ENCODE measurements around the gene SGPL1. TPM values are rescaled to one million over a fixed set of nuclear protein-coding genes. Genes with fewer than 3 reads are reported as not detected.

The SGPL1 gene
- total and polyA plus RNA-seq, 10 of the 15 experiments (the other 5 are each of a cell fraction or from before 2014, with no cell fraction given) = 4.9 to 20.7 (median 10.6) TPM

GRCh38 chr10:70845256-70845655 is 29.5 kb downstream of the SGPL1 start:
- FAIRE-seq (no peak), ATAC-seq (no peak), DNase-seq (ENCODE audit: low read depth, low spot score) (no peak)
- TF ChIP-seq IRF5 (IDR thresholded peaks at IDR 0.05; ENCODE audit: borderline replicate concordance) = no peak
- POLR2A ChIA-PET = no interaction called here
- H3K36me3 ChIP-seq (ENCODE audit: control insufficient read depth in 2 of 2, insufficient read depth in 2 of 2, low read length in 1 of 2) = no peaks in the 10 kb centered on the region
- SMC1A ChIA-PET (ENCODE audit: uncharacterized antibody, unreplicated experiment) = interaction anchor here (0.9 kb wide), 1 partner anchor 77 kb away, joined by 4 read pairs; no protein-coding TSS in a partner anchor
- H3K4me3 ChIP-seq = no peak overlapping the region
- H3K9ac ChIP-seq (ENCODE audit: control insufficient read depth, insufficient read depth, low read length) = no peak overlapping the region
- intact Hi-C loops (cut with micrococcal nuclease; ENCODE audit: unreplicated experiment) = no loop called here
- WGBS (ENCODE audit: insufficient coverage, insufficient replicate concordance, low lambda C conversion rate, missing lambda C conversion rate) = 95% methylated on average over 2 of the region's 2 CpGs
- H3K4me1 ChIP-seq (ENCODE audit: control insufficient read depth, insufficient read depth, low read length) = no peaks in the 10 kb centered on the region
- no peaks in the 10 kb centered on the region for H4K20me1 ChIP-seq (ENCODE audit: control insufficient read depth, insufficient read depth)
- no TSS peak for BruUV-seq (replicated peaks)
- CTCF ChIA-PET = interaction anchor here (1.1 kb wide), 1 partner anchor 28 kb away, joined by 4 read pairs; no protein-coding TSS in a partner anchor
- H3K27me3 ChIP-seq (replicated peaks in 1 of 2; ENCODE audit: control insufficient read depth in 2 of 2, insufficient read depth in 2 of 2, low read length in 1 of 2) = no peaks in the 10 kb centered on the region
- RAD21 ChIA-PET (ENCODE audit: unreplicated experiment) = no interaction called here
- H2AFZ ChIP-seq (ENCODE audit: control insufficient read depth, low read depth, low read length) = no peak overlapping the region
- no peak overlapping the region for H3K4me2 ChIP-seq (ENCODE audit: control insufficient read depth, insufficient read depth)
- no peak overlapping the region for H3K27ac ChIP-seq (ENCODE audit: control insufficient read depth, insufficient read depth)
- in situ Hi-C loops (cut with MboI) = no loop called here
- H3K9me3 ChIP-seq (replicated peaks; ENCODE audit: control insufficient read depth, insufficient read depth, low read length) = no peaks in the 10 kb centered on the region
- H3K79me2 ChIP-seq (ENCODE audit: control insufficient read depth, insufficient read depth, low read length) = no peaks in the 10 kb centered on the region

- CTCF ChIA-PET = interaction anchor here (1.1 kb wide), 1 partner anchor 29 kb away, joined by 4 read pairs; no protein-coding TSS in a partner anchor
- FAIRE-seq (no peak), ATAC-seq (no peak), DNase-seq (ENCODE audit: low read depth, low spot score) (no peak)
- TF ChIP-seq POLR2A (IDR thresholded peaks at IDR 0.05; ENCODE audit: low read depth, low read length) (no peak), YY1 (IDR thresholded peaks at IDR 0.05; ENCODE audit: low read depth, low read length) (no peak), BACH1 (IDR thresholded peaks at IDR 0.05; ENCODE audit: borderline replicate concordance) (no peak), ATF7 (IDR thresholded peaks at IDR 0.05; ENCODE audit: low read depth) (no peak)
- intact Hi-C loops (cut with micrococcal nuclease; ENCODE audit: unreplicated experiment) = no loop called here
- no peaks in the 10 kb centered on the region for H3K27me3 ChIP-seq (replicated peaks in 1 of 2; ENCODE audit: control insufficient read depth in 2 of 2, insufficient read depth in 2 of 2, low read length in 1 of 2)
- H3K27ac ChIP-seq (ENCODE audit: control insufficient read depth, insufficient read depth) = no peak overlapping the region
- in situ Hi-C loops (cut with MboI) = no loop called here
- SMC1A ChIA-PET (ENCODE audit: uncharacterized antibody, unreplicated experiment) = interaction anchor here (0.9 to 1.7 kb wide), 3 partner anchors 9 to 77 kb away, joined by 4 to 6 read pairs (median 5); no protein-coding TSS in a partner anchor
- H2AFZ ChIP-seq (ENCODE audit: control insufficient read depth, low read depth, low read length) = no peak overlapping the region
- no peaks in the 10 kb centered on the region for H3K9me3 ChIP-seq (replicated peaks; ENCODE audit: control insufficient read depth, insufficient read depth, low read length)
- no peak overlapping the region for H3K4me3 ChIP-seq
- no peak overlapping the region for H3K4me2 ChIP-seq (ENCODE audit: control insufficient read depth, insufficient read depth)
- no peaks in the 10 kb centered on the region for H3K79me2 ChIP-seq (ENCODE audit: control insufficient read depth, insufficient read depth, low read length)
- 100% methylated on average over 1 of the region's 1 CpG for WGBS (ENCODE audit: insufficient coverage, insufficient replicate concordance, low lambda C conversion rate, missing lambda C conversion rate)
- H3K9ac ChIP-seq (ENCODE audit: control insufficient read depth, insufficient read depth, low read length) = no peak overlapping the region
- H4K20me1 ChIP-seq (ENCODE audit: control insufficient read depth, insufficient read depth) = no peaks in the 10 kb centered on the region
- POLR2A ChIA-PET = no interaction called here
- no peaks in the 10 kb centered on the region for H3K36me3 ChIP-seq (ENCODE audit: control insufficient read depth in 2 of 2, insufficient read depth in 2 of 2, low read length in 1 of 2)
- no peaks in the 10 kb centered on the region for H3K4me1 ChIP-seq (ENCODE audit: control insufficient read depth, insufficient read depth, low read length)
- RAD21 ChIA-PET (ENCODE audit: unreplicated experiment) = no interaction called here
- no TSS peak for BruUV-seq (replicated peaks)
These were observed 30.1 kb downstream of the SGPL1 start for GRCh38 chr10:70845816-70846215.

All from GM12878 (cell line).